ENCODE results near the gene RORB.
"Not testable (repeated sequence)": the region's sequence is repeated elsewhere in the genome, so short reads cannot be mapped to it uniquely, and the experiment has no call there.

Gene RORB

DNA sequence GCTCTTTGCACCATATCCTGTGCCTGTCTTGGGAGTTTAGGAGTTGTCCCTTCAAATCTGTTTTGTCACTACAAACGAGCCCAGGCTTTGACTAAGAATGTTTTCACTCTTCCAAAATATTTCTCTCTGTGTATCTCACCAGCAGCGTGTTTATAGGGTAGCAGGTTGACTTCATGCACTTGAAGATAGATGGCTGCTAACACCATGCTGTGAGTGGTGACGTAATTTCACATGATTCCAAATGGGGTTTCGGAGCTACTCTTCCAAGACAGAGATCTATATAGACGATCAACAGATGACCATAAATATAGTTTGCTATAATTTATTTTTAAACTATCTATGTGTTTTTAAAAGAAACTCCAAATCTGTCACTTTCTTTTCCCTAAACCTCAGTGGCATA is 30.6 kb downstream of the RORB start:
- DNase-seq (ENCODE audit: low read depth), result no peak
- TF ChIP-seq, protein P1, sequence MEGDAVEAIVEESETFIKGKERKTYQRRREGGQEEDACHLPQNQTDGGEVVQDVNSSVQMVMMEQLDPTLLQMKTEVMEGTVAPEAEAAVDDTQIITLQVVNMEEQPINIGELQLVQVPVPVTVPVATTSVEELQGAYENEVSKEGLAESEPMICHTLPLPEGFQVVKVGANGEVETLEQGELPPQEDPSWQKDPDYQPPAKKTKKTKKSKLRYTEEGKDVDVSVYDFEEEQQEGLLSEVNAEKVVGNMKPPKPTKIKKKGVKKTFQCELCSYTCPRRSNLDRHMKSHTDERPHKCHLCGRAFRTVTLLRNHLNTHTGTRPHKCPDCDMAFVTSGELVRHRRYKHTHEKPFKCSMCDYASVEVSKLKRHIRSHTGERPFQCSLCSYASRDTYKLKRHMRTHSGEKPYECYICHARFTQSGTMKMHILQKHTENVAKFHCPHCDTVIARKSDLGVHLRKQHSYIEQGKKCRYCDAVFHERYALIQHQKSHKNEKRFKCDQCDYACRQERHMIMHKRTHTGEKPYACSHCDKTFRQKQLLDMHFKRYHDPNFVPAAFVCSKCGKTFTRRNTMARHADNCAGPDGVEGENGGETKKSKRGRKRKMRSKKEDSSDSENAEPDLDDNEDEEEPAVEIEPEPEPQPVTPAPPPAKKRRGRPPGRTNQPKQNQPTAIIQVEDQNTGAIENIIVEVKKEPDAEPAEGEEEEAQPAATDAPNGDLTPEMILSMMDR (IDR thresholded peaks at IDR 0.05; ENCODE audit: low read length, missing control alignments), result no peak
- no peak overlapping the region for H3K4me3 ChIP-seq (replicated peaks; ENCODE audit: low read depth, low read length)

DNA sequence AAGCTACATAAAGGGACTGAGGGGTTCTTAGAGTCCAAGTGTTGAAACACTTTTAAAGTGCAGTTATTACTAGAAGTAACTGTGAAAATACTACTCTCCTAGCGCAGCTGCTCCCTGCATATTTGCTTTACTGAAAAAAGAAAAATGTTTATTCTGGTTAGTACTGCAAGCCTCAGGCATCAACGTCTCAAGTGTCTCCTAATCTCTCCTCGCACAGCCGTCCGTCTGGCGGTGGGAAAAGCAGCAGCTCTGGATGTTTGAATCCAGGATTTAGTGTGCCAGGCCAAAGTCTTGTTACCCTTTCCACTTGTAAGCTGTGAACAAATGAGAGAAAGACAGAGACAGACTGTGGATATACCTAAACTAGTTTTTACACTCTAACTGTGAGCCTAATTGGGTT is 31.1 kb downstream of the RORB start:
- no peak for DNase-seq (ENCODE audit: low read depth)
- TF ChIP-seq, protein P1 (IDR thresholded peaks at IDR 0.05; ENCODE audit: low read length, missing control alignments), result no peak
- H3K4me3 ChIP-seq (replicated peaks; ENCODE audit: low read depth, low read length), result no peak overlapping the region

DNA sequence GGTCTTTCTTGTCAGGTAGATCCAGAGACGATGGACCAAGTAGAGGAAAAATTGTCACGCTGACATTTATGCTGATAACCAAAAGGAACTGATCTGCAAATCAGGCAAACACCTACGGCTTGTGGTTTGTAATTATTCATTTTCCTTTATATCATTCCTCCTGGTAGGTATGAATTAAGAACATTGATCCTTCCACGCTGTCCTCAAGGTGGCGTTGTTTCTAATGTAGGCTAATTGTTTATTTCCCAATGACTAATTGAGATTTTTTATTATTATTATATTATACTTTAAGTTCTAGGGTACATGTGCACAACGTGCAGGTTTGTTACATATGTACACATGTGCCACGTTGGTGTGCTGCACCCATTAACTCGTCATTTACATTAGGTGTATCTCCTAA is 33.3 kb downstream of the RORB start:
- not testable (repeated sequence) for H3K4me3 ChIP-seq (replicated peaks; ENCODE audit: low read depth, low read length); DNase-seq (ENCODE audit: low read depth)

- no peak overlapping the region for H3K4me3 ChIP-seq (replicated peaks; ENCODE audit: low read depth, low read length)
- DNase-seq (ENCODE audit: low read depth), result no peak
- TF ChIP-seq, protein P1 (IDR thresholded peaks at IDR 0.05; ENCODE audit: low read length, missing control alignments), result no peak
Measured at GRCh38 chr9:74533253-74533652, 36.1 kb downstream of the RORB start.

GRCh38 chr9:74534841-74535240 is 37.7 kb downstream of the RORB start:
- no peak overlapping the region for H3K4me3 ChIP-seq (replicated peaks; ENCODE audit: low read depth, low read length)
- DNase-seq (ENCODE audit: low read depth), result no peak
- TF ChIP-seq, protein P1 (IDR thresholded peaks at IDR 0.05; ENCODE audit: low read length, missing control alignments), result no peak

DNA sequence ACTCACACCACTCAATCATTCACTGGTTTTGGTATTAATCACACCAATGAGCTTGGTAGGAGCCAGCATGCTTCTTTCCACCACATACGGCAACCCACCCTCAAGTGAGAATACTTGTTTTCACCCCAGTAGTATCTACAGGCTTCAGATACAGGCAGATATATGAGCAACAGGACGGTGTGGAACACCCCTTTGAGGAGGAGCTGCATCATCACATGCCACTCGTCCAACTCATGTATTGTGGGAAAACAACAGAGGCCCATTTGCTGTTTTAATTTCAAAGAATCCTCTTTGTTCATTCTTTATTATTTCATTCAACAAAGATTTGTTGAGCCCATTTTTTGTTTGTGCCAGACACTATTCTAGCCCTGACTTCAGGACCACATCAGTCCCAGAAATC is 46.0 kb downstream of the RORB start:
- H3K4me3 ChIP-seq (replicated peaks; ENCODE audit: low read depth, low read length), result no peak overlapping the region
- DNase-seq (ENCODE audit: low read depth), result no peak
- TF ChIP-seq, protein P1 (IDR thresholded peaks at IDR 0.05; ENCODE audit: low read length, missing control alignments), result no peak

DNA sequence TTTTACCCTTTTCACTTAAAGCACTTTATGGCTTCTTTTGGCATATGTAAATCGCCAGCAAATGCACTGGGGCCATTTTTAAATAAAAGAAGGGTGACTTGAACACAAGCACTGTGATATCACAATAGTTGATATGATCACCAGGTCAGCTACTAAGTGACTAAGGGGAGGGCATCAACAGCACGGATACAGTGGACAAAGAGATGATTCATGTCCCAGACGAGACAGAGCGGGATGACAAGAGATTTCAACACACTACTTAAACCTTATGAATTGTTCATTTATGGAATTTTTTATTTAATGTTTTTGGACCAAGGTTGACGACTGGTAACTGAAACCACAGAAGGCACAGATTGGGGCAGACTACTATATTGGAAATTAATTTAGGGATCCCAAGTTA is 54.1 kb downstream of the RORB start:
- no peak overlapping the region for H3K4me3 ChIP-seq (replicated peaks; ENCODE audit: low read depth, low read length)
- TF ChIP-seq, protein P1 (IDR thresholded peaks at IDR 0.05; ENCODE audit: low read length, missing control alignments), result no peak
- no peak for DNase-seq (ENCODE audit: low read depth)

Measured in fibroblast of pulmonary artery (primary cell).